NCI-H526 treated with DMSO at 0.1 percent for 48 hours (cell line): ENCODE data around the gene ABRAXAS1.
"Not testable (repeated sequence)": the region's sequence is repeated elsewhere in the genome, so short reads cannot be mapped to it uniquely, and the experiment has no call there.

ENCODE experiments used
- DNase-seq: peaks from one replicate; lab custom pipeline; 2025; lab: John Stamatoyannopoulos, UW

Gene ABRAXAS1

GRCh38 chr4:83484500-83485461 is at the start of gene ABRAXAS1:
Gene ABRAXAS1 (minus strand): TSS chr4:83485100. CDS start chr4:83485072, 28 bp downstream.
- peak; percentile 73 for DNase-seq

GRCh38 chr4:83527671-83528070 is 42.8 kb upstream of the ABRAXAS1 start:
- no peak for DNase-seq

GRCh38 chr4:83522239-83522638 is 37.3 kb upstream of the ABRAXAS1 start:
- DNase-seq, result no peak

GRCh38 chr4:83516042-83516772 is 31.3 kb upstream of the ABRAXAS1 start:
- no peak for DNase-seq

GRCh38 chr4:83510442-83510841 is 25.5 kb upstream of the ABRAXAS1 start:
- no peak for DNase-seq

- DNase-seq, result not testable (repeated sequence)
These were observed 24.3 kb upstream of the ABRAXAS1 start for GRCh38 chr4:83509156-83509585.

- DNase-seq, result no peak
These were observed 20.1 kb upstream of the ABRAXAS1 start for GRCh38 chr4:83504996-83505395.

- DNase-seq, result no peak
These were observed 19.6 kb upstream of the ABRAXAS1 start for GRCh38 chr4:83504503-83504902.

- DNase-seq, result no peak
These were observed 19.1 kb upstream of the ABRAXAS1 start for GRCh38 chr4:83503974-83504373.

GRCh38 chr4:83501671-83502070 is 16.8 kb upstream of the ABRAXAS1 start:
- DNase-seq, result not testable (repeated sequence)

GRCh38 chr4:83498187-83498586 is 13.3 kb upstream of the ABRAXAS1 start:
- DNase-seq, result no peak

GRCh38 chr4:83496085-83496917 is 11.4 kb upstream of the ABRAXAS1 start:
- DNase-seq, result not testable (repeated sequence)

- DNase-seq, result no peak
These were observed 6.1 kb upstream of the ABRAXAS1 start for GRCh38 chr4:83490876-83491450.

- DNase-seq, result no peak
These were observed 4.9 kb upstream of the ABRAXAS1 start for GRCh38 chr4:83489711-83490326.

GRCh38 chr4:83486457-83487129 is 1.7 kb upstream of the ABRAXAS1 start:
- DNase-seq, result no peak

- DNase-seq, result no peak
These were observed 10.9 kb downstream of the ABRAXAS1 start for GRCh38 chr4:83473966-83474365.

GRCh38 chr4:83473423-83473822 is 11.5 kb downstream of the ABRAXAS1 start:
- DNase-seq, result no peak

GRCh38 chr4:83456184-83456501 is 28.8 kb downstream of the ABRAXAS1 start:
- no peak for DNase-seq

GRCh38 chr4:83455281-83456183 is 29.4 kb downstream of the ABRAXAS1 start, which contains the start of the genes HELQ and MRPS18C:
Gene HELQ (minus strand): TSS chr4:83455823. CDS start chr4:83455693, 130 bp downstream.
Gene MRPS18C (plus strand): TSS chr4:83456058. CDS start chr4:83456078, 20 bp downstream.
- peak; percentile 91 for DNase-seq
